KMS-11 (cell line): Measurements from ENCODE around the gene STK40.

ENCODE experiments used
- H2AFZ ChIP-seq: fragments of 200-600 bp; sonication (generic); 2 replicates; pipeline ENCODE4 v1.6.1; 2016; ENCODE audit warnings: antibody characterized with exemption, mixed run types, low read depth
- H3K27ac ChIP-seq: fragments of 200-600 bp; sonication (generic); 2 replicates; pipeline ENCODE4 v1.6.1; 2016; ENCODE audit warnings: mild to moderate bottlenecking, mixed run types
- H3K27me3 ChIP-seq: fragments of 200-600 bp; sonication (generic); 2 replicates; pipeline ENCODE4 v1.6.1; 2017; ENCODE audit warnings: mild to moderate bottlenecking, low read depth, mixed run types, moderate library complexity; ENCODE audit not compliant: insufficient read depth
- H3K36me3 ChIP-seq: fragments of 200-600 bp; sonication (generic); 2 replicates; pipeline ENCODE4 v1.6.1; 2017; ENCODE audit warnings: mild to moderate bottlenecking, mixed run types; ENCODE audit not compliant: insufficient read depth
- H3K4me1 ChIP-seq: fragments of 200-600 bp; sonication (generic); 2 replicates; pipeline ENCODE4 v1.6.1; 2016; ENCODE audit warnings: mild to moderate bottlenecking, low read depth, mixed run types; ENCODE audit not compliant: poor library complexity, severe bottlenecking
- H3K4me2 ChIP-seq: fragments of 200-600 bp; sonication (generic); 2 replicates; pipeline ENCODE4 v1.7.0; 2016; ENCODE audit warnings: mild to moderate bottlenecking, mixed run types
- H3K4me3 ChIP-seq: fragments of 200-600 bp; sonication (generic); IDR thresholded peaks from 2 replicates; pipeline ENCODE4 v1.6.1; 2017; ENCODE audit warnings: low read depth, low read length, mixed read lengths; ENCODE audit not compliant: insufficient read depth
- H3K79me2 ChIP-seq: fragments of 200-600 bp; sonication (generic); 2 replicates; pipeline ENCODE4 v1.6.1; 2016; ENCODE audit warnings: low read depth, mixed run types; ENCODE audit not compliant: insufficient read depth
- H3K9ac ChIP-seq: fragments of 200-600 bp; sonication (generic); 2 replicates; pipeline ENCODE4 v1.6.1; 2016; ENCODE audit warnings: mild to moderate bottlenecking, mixed run types
- H4K20me1 ChIP-seq: fragments of 200-600 bp; sonication (generic); 2 replicates; pipeline ENCODE4 v1.6.1; 2016; ENCODE audit warnings: mild to moderate bottlenecking, mixed run types; ENCODE audit not compliant: insufficient read depth
- CTCF ChIP-seq: fragments of 200-600 bp; sonication (generic); conservative IDR thresholded peaks from 2 replicates; pipeline ENCODE4 v1.6.1; 2017; ENCODE audit warnings: low read depth, mild to moderate bottlenecking, antibody characterized with exemption, low read length, moderate library complexity, mixed read lengths

The STK40 gene

GRCh38 chr1:36365381-36365780 lies 20.3 kb downstream of the STK40 start:
- Histone ChIP-seq H3K4me2 (no peak overlapping the region), H2AFZ (no peak overlapping the region), H3K27ac (no peak overlapping the region), H3K36me3 (no peaks in the 10 kb centered on the region), H3K4me1 (peaks cover 21% of the 10 kb centered on the region), H3K79me2 (no peaks in the 10 kb centered on the region), H3K9ac (no peak overlapping the region), H4K20me1 (no peaks in the 10 kb centered on the region), H3K27me3 (no peaks in the 10 kb centered on the region), H3K4me3 (no peak overlapping the region)
- no peak for TF ChIP-seq CTCF

DNA sequence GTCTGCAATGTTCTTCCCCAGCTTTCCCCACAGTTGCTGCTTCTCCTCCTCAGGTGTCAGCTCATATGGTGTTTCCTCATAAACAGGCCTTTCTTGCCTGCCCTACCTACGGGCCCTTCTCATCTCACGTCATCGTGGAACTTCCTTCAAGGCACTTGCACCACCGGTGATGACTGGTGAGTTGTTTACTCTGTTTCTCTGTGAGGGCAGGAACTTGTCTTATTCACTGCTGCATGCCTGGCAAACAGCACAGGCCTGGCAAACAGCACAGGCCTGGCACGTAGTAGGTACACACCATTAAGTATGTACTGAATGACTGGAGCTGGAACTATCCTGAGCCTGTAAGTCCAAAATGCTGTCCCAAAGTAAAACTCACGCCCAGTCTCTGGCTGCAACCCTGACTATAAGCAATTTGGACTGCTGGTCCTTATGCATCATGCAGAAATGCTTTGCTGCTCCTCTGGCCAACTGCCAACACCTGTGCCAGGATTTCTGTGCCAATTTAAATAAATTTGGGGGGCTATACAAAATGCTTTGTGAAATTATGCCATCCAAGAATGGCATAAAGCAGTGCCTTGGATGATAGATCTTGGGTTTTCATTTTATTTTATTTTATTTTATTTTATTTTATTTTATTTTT lies 25.7 kb downstream of the STK40 start:
- H4K20me1 ChIP-seq, result no peaks in the 10 kb centered on the region
- no peak overlapping the region for H3K27ac ChIP-seq
- H3K36me3 ChIP-seq, result no peaks in the 10 kb centered on the region
- H3K9ac ChIP-seq, result no peak overlapping the region
- no peaks in the 10 kb centered on the region for H3K27me3 ChIP-seq
- H3K4me3 ChIP-seq, result no peak overlapping the region
- no peak overlapping the region for H3K4me2 ChIP-seq
- TF ChIP-seq CTCF, result no peak
- H2AFZ ChIP-seq, result no peak overlapping the region
- no peaks in the 10 kb centered on the region for H3K79me2 ChIP-seq
- H3K4me1 ChIP-seq, result no peaks in the 10 kb centered on the region

GRCh38 chr1:36359383-36359782 lies 26.3 kb downstream of the STK40 start:
- H2AFZ ChIP-seq, result no peak overlapping the region
- H3K9ac ChIP-seq, result no peak overlapping the region
- H3K27me3 ChIP-seq, result no peaks in the 10 kb centered on the region
- no peak overlapping the region for H3K27ac ChIP-seq
- H3K79me2 ChIP-seq, result no peaks in the 10 kb centered on the region
- no peaks in the 10 kb centered on the region for H4K20me1 ChIP-seq
- H3K4me1 ChIP-seq, result no peaks in the 10 kb centered on the region
- H3K36me3 ChIP-seq, result no peaks in the 10 kb centered on the region
- H3K4me3 ChIP-seq, result no peak overlapping the region
- H3K4me2 ChIP-seq, result no peak overlapping the region
- no peak for TF ChIP-seq CTCF

DNA sequence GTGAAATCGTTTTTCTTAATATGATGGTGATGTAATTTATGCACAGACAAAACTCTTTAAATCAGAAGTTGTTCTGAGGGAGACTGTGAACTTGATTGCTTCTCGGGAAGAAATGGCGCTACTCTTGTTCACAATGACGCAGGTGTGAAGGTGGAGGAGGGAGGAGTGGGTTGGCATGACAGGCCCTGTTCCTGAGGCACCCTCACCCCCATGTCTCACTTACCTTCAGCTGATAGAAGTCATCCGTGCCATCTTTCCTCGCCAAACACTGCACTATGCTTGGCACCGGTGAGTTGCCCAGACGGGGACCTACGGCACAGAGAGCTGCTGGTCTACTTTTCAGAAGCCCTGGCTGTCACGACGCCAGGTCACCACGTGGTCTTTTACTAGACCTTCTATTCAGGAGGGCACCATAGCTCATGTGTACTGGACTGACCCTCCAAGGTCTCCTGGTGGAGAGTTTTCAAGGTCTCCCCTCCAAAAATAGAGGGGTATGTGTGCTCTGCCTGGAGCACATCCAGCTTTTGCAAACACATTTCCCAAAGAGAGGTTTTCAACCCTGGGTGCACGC lies 27.1 kb downstream of the STK40 start:
- Histone ChIP-seq H3K4me1 (no peaks in the 10 kb centered on the region), H2AFZ (no peak overlapping the region), H3K9ac (no peak overlapping the region), H4K20me1 (no peaks in the 10 kb centered on the region), H3K4me2 (no peak overlapping the region), H3K27me3 (no peaks in the 10 kb centered on the region), H3K79me2 (no peaks in the 10 kb centered on the region), H3K36me3 (no peaks in the 10 kb centered on the region), H3K27ac (no peak overlapping the region), H3K4me3 (no peak overlapping the region)
- no peak for TF ChIP-seq CTCF
